ENCODE data around the gene MAST3. TPM values are rescaled to one million over a fixed set of nuclear protein-coding genes. Genes with fewer than 3 reads are reported as not detected.

The MAST3 gene
- total RNA-seq, 1 donor from 2014 or later, result 10.7 TPM

DNA sequence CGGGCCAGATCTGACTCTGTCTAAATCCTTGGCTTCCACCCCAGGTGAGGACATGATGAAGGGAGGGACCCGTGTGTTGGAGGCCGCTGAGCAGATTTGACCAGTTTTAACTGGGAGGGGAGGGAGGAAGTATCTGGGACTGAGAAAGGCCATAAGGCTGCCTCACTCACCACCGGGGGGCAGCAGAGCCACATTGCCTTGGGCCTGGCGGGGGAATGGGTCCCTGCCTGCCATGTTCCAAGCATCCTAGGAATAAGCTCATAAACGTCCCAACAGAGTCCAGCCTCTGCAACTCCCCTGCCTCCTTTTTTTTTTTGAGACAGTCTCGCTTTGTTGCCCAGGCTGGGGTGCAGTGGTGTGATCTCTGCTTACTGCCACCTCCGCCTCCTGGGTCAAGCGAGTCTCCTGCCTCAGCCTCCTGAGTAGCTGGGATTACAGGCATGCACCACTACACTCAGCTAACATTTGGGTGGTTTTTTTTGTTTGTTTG, 15.5 kb downstream of the MAST3 start:
- H3K9me3 Mint-ChIP-seq (ENCODE audit: low read depth), result no peaks in the 10 kb centered on the region
- no peak overlapping the region for H3K27ac Mint-ChIP-seq
- no peaks in the 10 kb centered on the region for H3K36me3 Mint-ChIP-seq (ENCODE audit: insufficient read depth)
- peaks cover 14% of the 10 kb centered on the region for H3K4me1 Mint-ChIP-seq (ENCODE audit: low read depth)
- H3K27me3 Mint-ChIP-seq, result peaks cover 11% of the 10 kb centered on the region
- TF ChIP-seq, protein P1, sequence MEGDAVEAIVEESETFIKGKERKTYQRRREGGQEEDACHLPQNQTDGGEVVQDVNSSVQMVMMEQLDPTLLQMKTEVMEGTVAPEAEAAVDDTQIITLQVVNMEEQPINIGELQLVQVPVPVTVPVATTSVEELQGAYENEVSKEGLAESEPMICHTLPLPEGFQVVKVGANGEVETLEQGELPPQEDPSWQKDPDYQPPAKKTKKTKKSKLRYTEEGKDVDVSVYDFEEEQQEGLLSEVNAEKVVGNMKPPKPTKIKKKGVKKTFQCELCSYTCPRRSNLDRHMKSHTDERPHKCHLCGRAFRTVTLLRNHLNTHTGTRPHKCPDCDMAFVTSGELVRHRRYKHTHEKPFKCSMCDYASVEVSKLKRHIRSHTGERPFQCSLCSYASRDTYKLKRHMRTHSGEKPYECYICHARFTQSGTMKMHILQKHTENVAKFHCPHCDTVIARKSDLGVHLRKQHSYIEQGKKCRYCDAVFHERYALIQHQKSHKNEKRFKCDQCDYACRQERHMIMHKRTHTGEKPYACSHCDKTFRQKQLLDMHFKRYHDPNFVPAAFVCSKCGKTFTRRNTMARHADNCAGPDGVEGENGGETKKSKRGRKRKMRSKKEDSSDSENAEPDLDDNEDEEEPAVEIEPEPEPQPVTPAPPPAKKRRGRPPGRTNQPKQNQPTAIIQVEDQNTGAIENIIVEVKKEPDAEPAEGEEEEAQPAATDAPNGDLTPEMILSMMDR (IDR thresholded peaks at IDR 0.05; ENCODE audit: unreplicated experiment), result peak; percentile 91
- DNase-seq (ENCODE audit: low spot score, unreplicated experiment), result peak; percentile 87
- H3K4me3 Mint-ChIP-seq (ENCODE audit: low read depth), result no peak overlapping the region

GRCh38 chr19:18113827-18114226, 16.2 kb downstream of the MAST3 start:
- no peaks in the 10 kb centered on the region for H3K36me3 Mint-ChIP-seq (ENCODE audit: insufficient read depth)
- peaks cover 15% of the 10 kb centered on the region for H3K4me1 Mint-ChIP-seq (ENCODE audit: low read depth)
- no peaks in the 10 kb centered on the region for H3K9me3 Mint-ChIP-seq (ENCODE audit: low read depth)
- no peak overlapping the region for H3K27ac Mint-ChIP-seq
- no peak overlapping the region for H3K4me3 Mint-ChIP-seq (ENCODE audit: low read depth)
- no peak for DNase-seq (ENCODE audit: low spot score, unreplicated experiment)
- TF ChIP-seq, protein P1 (IDR thresholded peaks at IDR 0.05; ENCODE audit: unreplicated experiment), result no peak
- peaks cover 8% of the 10 kb centered on the region for H3K27me3 Mint-ChIP-seq

- no peak for DNase-seq (ENCODE audit: low spot score, unreplicated experiment)
- H3K27me3 Mint-ChIP-seq, result peaks cover 3% of the 10 kb centered on the region
- H3K4me1 Mint-ChIP-seq (ENCODE audit: low read depth), result peaks cover 8% of the 10 kb centered on the region
- no peak overlapping the region for H3K27ac Mint-ChIP-seq
- H3K4me3 Mint-ChIP-seq (ENCODE audit: low read depth), result no peak overlapping the region
- no peaks in the 10 kb centered on the region for H3K36me3 Mint-ChIP-seq (ENCODE audit: insufficient read depth)
- TF ChIP-seq, protein P1 (IDR thresholded peaks at IDR 0.05; ENCODE audit: unreplicated experiment), result no peak
- H3K9me3 Mint-ChIP-seq (ENCODE audit: low read depth), result no peaks in the 10 kb centered on the region
These were observed 16.9 kb downstream of the MAST3 start for GRCh38 chr19:18114483-18114882.

DNA sequence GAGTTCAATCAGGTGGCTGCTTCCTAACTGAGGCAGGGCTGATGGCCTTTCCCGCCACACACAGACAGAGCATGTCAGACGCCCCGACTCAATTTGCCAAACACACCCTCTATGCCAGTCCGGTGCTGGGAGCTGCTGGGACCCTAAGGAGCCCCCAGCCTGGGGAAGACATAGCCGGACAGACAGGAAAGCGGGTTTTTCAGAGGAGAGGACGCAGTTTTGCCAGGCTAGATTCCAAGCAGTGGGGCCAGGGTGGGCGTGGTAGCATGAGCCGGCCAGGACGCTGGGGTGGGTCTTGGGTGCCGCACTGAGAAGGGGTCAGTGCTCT, 19.8 kb downstream of the MAST3 start:
- TF ChIP-seq, protein P1 (IDR thresholded peaks at IDR 0.05; ENCODE audit: unreplicated experiment), result no peak
- peaks cover 8% of the 10 kb centered on the region for H3K4me1 Mint-ChIP-seq (ENCODE audit: low read depth)
- H3K27me3 Mint-ChIP-seq, result no peaks in the 10 kb centered on the region
- no peaks in the 10 kb centered on the region for H3K36me3 Mint-ChIP-seq (ENCODE audit: insufficient read depth)
- peak overlapping the region; percentile 79 for H3K4me3 Mint-ChIP-seq (ENCODE audit: low read depth)
- DNase-seq (ENCODE audit: low spot score, unreplicated experiment), result no peak
- H3K9me3 Mint-ChIP-seq (ENCODE audit: low read depth), result no peaks in the 10 kb centered on the region
- peak overlapping the region; percentile 90 for H3K27ac Mint-ChIP-seq

DNA sequence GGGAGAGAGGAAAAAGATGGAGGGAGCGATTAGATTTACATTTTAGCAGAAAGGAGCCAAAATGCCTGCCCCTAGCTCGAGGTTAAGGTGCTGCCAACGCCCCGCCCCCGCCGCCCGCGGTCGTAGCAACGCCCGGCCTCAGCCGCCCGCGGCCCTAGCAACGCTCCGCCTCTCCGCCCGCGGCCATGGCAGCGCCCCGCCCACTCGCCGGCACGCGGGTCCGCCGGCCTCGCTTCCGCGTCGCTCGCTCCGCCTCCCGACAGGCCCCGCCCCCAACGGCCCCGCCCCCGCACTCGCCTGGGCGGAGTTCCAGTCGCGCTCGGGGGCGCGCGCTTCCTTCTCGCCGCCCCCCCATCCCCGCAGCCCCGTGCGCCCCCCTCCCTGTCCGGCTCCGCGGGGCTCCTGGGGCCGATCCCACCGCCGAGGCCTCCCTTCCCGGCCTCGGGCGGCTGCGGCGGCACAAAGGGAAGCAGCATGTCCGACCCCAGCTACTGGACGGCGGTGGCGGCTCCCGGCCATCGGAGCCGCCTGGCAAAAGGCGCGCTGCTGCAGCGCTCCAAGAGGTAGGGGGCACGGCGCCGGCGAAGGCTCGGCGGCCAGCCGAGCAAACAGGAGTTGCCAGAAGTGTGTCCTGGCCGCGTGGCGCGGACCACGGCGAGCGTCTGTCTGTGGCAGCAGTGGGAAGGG, 20.3 kb downstream of the MAST3 start:
- Mint-ChIP-seq H3K36me3 (ENCODE audit: insufficient read depth) (no peaks in the 10 kb centered on the region), H3K9me3 (ENCODE audit: low read depth) (no peaks in the 10 kb centered on the region), H3K4me3 (ENCODE audit: low read depth) (peak overlapping the region; percentile 79), H3K27ac (peak overlapping the region; percentile 90), H3K4me1 (ENCODE audit: low read depth) (peaks cover 8% of the 10 kb centered on the region), H3K27me3 (no peaks in the 10 kb centered on the region)
- DNase-seq (ENCODE audit: low spot score, unreplicated experiment), result peak; percentile 94
- TF ChIP-seq, protein P1 (IDR thresholded peaks at IDR 0.05; ENCODE audit: unreplicated experiment), result peak; percentile 10
